Skeletal muscle cell (primary cell): ENCODE data around the gene CD209.

ENCODE experiments used
- DNase-seq: peaks from one replicate; pipeline ENCODE4 v3.0.0-alpha.2; 2010; ENCODE audit warnings: low read depth
- H3K4me3 ChIP-seq: 2 replicates; pipeline ENCODE4 v1.5.1; 2011; ENCODE audit warnings: low read depth, mild to moderate bottlenecking, control low read depth, low read length, moderate library complexity

The CD209 gene

DNA sequence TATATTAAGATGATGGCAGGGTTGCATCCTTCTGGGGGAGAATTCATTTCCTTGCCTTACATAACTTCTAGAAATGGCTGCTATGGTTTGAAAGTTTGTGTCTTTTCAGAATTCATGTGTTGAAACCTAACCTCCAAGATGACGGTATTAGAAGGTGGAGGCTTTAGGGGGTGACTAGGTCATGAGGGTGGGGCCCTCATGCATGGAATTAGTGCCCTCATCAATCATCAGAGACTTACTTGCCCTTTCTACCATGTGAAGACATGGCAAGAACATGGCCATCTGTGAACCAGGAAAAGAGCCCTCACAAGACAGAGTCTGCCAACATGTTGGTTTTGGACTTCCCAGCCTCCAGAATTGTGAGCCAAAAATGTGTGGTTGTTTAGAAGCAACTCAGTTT is 30.6 kb downstream of the CD209 start:
- no peak for DNase-seq

DNA sequence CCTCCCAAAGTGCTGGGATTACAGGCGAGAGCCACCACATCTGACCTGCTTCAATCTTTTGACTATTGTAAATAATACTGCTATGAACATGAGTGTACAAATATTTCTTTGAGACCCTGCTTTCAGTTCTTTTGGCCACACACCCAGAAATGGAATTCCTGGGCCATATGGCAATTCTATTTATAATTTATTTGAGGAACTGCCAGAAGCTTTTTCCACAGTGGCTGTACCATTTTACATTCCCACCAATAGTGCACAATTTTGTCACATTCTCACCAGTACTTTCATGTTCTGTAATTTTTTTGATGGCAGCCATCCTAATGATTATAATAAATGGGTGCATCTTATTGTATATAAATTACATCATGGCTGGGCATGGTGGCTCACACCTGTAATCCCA is 31.7 kb downstream of the CD209 start:
- DNase-seq: no peak
- H3K4me3 ChIP-seq: no peak overlapping the region

More for the DNA sequence above, 30.6 kb downstream of the CD209 start:
- H3K4me3 ChIP-seq: no peak overlapping the region

DNA sequence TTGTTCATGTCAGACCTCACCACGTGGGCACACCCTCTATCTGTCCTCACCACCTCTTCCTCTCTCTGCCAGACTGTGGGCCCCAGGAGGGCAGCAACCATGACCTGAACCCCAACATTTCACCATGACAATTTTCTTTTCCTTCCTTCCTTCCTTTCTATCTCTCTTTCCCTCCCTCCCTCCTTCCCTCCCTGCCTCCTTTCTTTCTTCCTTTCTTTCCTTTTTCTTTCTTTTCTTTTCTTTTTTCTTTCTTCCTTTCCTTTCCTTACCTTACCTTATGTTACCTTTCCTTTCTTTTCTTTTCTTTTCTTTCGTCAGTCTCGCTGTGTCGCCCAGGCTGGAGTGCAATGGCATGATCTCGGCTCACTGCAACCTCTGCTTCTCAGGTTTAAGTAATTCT is 36.7 kb downstream of the CD209 start:
- DNase-seq: no peak
- no peak overlapping the region for H3K4me3 ChIP-seq

DNA sequence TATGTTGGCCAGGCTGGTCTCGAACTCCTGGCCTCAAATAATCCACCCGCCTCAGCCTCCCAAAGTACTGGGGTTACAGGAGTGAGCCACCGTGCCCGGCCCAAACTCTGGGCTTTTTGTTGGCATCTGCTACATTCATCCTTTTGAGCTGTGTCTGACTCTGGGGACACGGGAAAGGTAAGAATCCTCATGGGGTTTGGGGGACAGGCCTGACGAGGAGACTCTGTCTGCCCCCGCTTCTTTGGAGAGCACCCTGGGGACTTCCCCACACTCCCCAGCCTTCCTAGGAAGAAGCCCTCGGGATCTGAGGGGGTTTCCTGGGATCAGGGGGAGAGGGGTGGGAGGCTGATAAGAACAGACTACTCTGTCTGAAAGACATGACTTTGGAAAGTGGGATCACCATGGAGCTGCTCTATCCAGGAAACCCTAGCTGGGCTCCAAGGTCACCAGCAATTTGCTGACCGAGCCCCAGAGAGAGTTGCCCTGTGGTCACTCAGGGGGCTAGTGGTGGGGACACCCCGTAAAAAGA is 37.3 kb downstream of the CD209 start:
- H3K4me3 ChIP-seq: no peak overlapping the region
- DNase-seq: no peak

DNA sequence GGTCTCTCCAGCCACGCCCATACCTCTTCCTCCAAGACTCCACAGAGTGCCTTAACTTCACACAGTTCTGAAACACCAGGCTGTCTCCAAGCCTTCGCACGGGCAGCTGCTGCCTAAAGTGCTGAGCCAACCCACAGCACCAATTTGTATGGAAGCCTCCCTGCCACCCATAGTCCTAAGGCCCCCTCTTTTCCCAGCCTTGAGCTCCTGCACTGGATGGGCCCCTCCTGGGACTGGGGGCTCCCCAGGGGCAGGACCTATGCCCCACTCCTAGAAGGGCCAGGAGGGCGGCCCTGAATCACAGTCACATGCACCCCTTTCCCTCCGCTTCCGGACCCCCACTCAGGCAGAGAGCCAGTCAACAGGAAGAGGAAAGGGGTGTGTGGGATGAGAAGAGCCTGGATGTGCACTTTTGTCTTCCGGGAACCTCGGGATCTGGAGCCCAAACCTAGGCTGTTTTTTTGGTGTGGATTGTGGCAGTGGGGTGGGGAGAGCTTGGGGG is 40.3 kb downstream of the CD209 start:
- H3K4me3 ChIP-seq: no peak overlapping the region

DNA sequence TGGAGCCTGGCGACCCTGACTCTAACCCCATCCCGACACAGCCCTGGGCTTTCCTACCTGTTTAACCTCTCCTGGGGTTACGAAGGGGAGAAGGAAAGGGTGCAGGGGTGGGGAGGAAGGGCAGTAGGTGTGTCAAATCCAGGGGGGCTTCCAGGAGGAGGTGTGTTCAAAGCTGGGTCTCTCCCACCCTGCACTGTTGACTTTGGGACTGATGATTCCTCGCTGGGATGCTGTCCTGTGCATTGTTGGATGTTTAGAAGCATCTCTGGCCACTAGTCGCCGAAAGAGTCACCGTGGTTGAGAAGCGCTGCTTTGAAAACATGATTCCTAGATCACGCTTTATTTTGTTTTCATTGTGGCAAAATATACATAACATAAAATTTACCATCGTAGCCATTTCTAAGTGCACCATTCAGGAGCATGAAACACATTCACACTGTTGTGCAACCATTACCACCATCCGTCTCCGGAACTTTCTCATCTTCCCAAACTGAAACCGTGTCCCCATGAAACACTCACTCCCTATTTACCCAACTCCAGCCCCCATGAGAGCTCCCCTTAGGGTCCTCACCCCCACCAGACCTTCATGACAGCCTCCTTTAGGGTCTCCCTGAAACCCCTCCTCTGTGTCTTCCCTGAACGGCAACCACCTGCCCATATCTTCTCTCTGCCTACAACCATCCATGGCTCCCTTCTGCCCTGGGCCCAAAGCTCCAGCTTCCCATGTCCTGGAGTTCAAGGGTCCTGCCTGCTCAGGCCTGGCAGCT is 41.0 kb downstream of the CD209 start:
- DNase-seq: no peak
- H3K4me3 ChIP-seq: no peak overlapping the region

More for the DNA sequence above, 40.3 kb downstream of the CD209 start:
- no peak for DNase-seq

DNA sequence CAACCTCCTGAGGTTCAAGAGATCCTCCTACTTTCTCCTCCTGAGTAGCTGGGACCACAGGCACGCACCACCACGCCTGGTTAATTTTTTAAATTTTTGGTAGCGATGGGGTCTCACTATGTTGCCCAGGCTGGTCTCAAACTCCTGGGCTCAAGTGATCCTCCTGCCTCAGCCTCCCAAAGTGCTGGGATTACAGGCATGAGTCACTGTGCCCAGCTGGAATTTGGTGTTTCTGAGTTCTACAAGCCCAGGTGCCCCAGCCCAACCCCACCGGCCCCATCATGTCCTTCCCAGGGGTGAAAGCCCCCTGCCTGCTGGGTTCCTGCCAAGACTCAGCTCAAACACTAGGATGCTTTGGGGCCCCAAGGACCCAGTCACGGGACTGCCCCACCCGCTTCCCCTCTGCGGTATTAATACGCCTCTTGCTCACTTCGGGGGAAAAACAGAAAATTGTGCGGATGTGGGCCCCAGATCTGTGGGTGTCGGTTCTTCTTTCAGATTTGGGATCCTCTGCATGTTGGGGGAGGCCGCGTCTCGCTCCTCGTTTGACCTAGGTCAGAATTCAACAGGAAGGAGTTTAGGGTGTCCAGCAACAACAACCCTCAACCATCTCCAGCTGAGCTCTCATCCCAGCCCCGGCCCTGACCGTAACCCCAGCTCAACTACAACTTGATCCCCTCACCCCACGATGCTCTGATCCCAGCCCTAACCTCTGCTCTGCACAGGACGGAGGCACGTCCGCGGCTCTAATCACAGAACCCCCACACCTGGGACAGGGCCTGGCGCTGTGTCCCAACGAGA is 41.7 kb downstream of the CD209 start:
- no peak for DNase-seq
- no peak overlapping the region for H3K4me3 ChIP-seq

DNA sequence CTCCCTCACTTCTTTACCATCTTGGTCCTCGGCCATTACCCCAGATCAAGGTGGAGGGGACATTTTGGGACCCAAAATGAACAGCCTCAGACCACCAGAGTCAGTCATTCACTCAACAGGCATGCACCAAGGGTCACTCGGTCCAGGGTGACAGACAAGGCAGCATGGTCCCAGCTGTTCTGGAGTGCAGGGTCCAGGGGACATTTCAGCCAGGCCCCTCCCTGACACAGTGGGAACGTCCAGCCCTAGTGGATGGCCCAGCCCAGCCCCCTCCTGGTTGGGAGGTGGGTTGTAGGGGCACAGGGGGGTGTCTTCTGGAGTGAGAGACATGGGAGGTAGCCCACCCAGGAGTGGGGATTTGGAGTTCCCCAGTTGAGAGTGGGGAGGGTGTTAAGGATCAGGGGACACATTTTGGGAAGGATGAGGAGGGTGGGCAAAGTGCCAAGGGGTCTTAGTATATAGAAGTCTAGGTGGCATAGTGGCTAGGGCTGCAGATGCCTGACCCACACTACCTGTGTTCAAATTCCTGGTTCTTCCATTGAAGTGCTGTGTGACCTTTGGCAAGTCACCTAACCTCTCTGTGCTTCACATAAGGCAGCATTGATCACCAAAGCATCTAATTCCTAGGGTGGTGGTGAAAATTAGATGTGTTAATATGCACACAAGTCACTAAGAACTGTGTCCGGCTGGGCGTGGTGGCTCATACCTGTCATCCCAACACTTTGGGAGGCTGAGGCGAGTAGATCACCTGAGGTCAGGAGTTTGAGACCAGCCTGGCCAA is 42.9 kb downstream of the CD209 start:
- H3K4me3 ChIP-seq: no peak overlapping the region
- DNase-seq: no peak

DNA sequence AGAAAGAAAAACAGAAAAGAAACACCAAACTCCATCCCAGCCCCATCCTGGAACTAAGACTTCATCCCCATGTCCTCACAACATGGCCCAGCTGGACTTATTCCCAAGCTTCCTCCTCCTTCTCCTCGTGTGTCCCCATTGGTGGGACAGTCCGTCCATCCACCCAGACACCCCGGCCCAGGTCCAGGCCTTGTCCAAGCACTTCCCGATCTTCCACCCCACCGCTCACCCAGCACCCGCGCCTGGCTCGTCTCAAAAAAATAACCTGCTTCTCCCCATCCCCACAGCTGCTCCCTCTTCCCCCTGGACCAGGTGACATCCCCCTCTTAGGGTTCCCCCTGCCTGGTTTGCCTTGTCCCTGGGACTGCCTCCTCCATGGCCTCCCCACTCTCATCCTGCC is 44.0 kb downstream of the CD209 start:
- no peak overlapping the region for H3K4me3 ChIP-seq
- no peak for DNase-seq

DNA sequence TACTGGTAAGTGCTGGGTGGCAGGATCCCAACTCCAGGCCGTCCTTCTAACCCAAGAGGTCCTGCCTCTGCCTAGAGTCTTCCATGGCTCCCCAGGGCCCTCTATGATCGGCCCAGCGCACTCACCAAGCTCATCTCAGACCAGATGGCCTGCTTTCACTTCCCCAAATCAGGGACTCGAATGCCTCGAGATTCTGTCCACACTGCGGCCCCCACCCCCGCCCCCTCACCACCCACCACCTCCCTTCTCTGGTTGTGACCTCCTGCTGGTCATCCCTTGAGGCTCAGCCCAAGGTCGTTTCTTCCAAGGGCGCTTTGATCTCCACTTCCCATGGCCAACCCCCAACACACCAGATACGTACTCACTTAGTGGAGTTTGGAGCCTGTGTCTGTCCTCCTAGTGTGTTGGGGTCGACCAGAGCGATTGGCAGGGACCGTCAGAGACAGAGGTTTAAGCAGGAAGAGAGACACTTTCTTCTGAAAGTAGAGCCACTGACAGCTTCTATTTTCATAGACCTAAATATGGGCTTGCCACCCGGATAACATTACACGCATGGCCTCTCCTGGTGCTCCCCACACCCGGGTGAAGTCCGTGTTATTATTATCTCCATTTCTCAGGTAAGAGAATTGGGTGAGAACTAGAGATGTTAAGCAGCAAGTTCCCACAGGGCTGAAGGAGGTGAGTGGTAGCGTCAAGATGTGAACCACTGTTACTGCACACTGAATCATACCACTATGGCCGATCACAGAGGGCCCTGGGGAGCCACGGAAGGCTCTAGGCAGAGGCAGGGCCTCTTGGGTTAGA is 45.5 kb downstream of the CD209 start, which contains the start of gene FCER2:
TSS of gene FCER2 (minus strand) at position 478 of the 804 bp plus-strand sequence. CDS start 2,371 bp downstream, outside the sequence.
- no peak within 1 kb of the TSS for H3K4me3 ChIP-seq
- DNase-seq: no peak

DNA sequence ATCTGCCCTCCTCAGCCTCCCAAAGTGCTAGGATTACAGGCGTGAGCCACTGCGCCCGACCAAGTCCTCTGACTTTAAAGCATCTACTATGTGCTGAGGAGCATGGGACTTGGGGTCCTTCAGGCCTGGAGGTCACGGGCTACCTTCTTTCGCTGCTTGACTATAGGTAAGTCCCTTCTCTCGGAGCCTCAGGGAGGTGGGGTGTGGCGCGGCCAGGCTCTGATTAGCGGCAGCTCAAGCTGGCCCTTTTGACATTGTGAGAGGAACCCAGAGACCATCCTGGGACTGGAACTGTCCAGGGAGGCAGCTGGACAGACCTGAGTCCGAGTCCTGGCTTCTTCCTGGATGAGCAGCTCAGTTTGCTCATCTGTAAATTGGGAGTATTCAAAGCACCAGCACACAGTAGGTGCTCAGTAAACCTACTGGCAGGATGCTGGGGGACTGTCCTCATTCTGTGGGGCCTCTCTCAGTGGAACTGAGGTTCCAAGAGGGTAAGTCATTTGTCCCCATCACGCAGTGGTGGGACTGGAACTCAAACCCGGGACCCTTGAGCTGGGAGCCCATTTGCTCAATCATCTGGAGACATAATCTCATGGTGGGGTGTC is 46.2 kb downstream of the CD209 start:
- H3K4me3 ChIP-seq: no peak overlapping the region
- no peak for DNase-seq

DNA sequence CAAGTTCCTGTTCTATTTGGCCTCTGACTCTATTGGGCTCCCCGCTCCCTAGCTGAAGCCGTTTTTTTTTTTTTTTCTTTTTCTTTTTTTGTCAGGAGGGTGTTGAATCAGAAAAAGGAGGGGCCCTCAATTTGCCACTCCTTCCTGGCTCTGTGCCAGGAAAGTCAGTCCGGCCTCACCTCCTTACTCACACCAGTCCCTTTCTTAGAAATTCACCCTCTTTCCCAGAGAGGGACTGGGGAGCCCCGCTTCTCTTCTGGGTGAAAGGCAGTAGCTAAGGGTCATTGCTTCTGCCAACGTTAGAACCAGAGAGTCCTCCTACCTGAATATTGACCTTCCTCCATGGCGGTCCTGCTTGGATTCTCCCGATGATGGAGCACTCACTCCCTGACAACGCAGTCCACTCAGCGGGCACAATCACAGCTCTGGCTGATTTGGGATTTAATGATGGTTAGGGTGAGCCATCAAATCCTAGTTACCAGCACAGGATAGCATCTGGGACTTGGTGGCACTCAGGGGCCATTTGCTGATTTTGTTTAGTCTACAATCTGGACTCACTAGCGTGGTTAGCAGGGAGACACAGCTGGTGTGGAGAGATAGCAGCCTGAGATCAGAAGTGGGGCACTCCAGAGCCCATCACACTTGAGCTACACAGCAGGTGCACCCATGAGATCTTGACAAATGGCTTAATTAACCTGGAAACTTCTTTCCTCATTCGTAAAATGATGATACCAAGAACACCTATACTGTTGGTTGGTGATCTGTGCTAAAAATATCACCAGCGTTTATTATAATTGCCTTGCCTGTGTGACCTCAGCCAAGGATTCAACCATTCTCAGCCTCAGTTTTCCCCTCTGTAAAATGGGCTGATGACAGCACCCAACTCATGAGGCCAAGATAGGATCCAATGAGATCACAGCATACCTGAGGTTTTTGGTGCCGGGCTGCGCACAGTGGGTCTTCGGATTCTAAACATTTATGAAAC is 47.6 kb downstream of the CD209 start:
- no peak for DNase-seq
- H3K4me3 ChIP-seq: no peak overlapping the region

DNA sequence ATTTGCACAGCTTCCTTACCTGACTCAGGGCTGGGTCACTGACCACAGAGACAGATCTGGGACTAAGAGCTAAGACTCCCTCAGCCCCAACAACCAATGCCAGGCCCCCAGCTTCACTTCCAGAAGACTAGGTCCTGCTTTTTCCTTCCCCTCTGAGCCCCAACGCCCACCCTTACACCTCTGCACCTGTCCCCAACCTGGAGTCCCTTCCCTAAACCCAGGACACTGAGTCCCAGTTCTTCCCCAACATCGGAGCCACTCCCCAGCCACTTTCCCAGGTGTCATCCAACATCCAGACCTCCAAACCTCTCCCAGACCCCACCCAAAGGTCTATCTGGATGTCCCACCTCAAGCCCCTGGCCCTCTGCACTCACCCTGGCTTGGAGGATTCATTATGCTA is 48.3 kb downstream of the CD209 start:
- DNase-seq: no peak
- no peak overlapping the region for H3K4me3 ChIP-seq

DNA sequence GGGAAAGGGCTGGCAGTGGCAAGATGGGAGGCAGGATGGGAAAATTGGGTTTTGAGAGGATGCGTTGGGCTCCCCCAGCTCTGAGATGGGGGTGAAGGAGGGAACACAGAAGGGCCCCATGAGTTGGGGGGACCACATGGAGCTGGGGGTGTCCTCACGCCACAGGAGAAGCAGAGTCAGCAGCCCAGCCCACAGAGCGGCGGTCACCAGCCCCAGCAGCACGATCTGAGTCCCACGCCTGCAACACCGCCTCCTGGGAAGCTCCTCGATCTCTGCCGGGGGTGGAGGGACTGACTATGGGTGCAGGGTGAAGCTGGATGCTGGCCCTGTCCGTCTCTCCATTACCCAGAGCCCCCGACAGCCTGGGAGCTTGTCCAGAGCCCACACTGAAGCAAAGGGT is 48.8 kb downstream of the CD209 start:
- no peak overlapping the region for H3K4me3 ChIP-seq
- DNase-seq: no peak

DNA sequence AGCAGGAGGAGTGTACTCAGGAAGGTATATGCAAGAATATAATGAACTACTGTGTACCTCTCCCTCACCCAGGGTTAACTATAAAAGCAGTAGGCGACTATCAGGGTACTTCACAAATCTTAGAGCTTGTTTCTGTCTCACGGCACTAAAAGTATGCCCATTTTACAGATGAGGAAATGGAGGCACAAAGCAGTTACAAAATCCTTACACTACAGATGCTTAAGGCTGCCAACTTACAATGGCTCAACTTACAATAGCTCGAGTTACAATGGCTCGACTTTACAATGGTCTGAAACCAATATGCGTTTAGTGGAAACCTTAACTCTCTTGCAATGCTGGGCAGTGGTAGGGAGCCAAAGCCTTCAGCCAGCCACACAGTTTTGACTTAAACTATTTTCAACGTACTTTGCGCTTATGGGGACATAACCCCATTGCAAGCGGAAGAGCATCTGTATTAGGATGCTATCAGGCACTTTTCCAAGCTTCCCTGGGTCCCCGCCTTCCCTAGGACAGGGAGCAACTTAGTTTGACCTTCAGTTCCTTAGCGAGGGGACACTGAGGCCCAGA is 49.5 kb downstream of the CD209 start:
- no peak for DNase-seq
- H3K4me3 ChIP-seq: no peak overlapping the region

DNA sequence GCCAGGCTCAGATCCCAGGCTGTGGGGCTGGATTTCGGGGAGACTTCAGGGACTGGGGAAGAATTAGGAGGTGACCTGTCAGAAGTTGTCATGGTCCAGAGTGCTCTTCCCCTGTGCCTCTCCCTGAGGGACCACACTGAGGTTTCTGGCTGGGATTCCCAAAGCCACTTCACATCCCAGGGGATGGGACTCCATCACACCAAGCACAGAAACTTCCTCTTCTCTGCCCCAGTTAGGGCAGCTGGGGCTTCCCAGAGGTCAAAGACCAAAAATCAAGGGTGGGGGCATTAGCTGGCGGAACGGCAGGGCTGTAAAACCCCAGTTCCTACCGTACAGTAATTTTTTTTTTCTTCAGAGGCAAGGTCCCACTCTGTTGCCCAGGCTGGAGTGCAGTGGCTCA is 52.8 kb downstream of the CD209 start:
- no peak for DNase-seq
- no peak overlapping the region for H3K4me3 ChIP-seq
